Endothelial cell of umbilical vein (primary cell): ENCODE data around the gene CTIF. TPM values are rescaled to one million over a fixed set of nuclear protein-coding genes. Genes with fewer than 3 reads are reported as not detected.

ENCODE experiments used
- BruUV-seq: library from RNA; stranded (reverse); fragments of 400-500 nt; replicated peaks from 2 replicates; lab custom pipeline; 2021; lab: Mats Ljungman, UMichigan
- CTCF ChIA-PET: fragments of 300-600, 350-600 bp; sonication (Branson Sonifier 250); formaldehyde crosslinking; loops from one replicate; lab custom pipeline; 2021; ENCODE audit warnings: antibody characterized with exemption, inconsistent platforms; lab: Charles Lee
- POLR2A ChIA-PET: fragments of 300-600, 350-600 bp; sonication (Branson Sonifier 250); formaldehyde crosslinking; loops from one replicate; lab custom pipeline; 2021; ENCODE audit warnings: antibody characterized with exemption, inconsistent platforms; lab: Charles Lee
- DNase-seq: peaks from one replicate; pipeline ENCODE4 v3.0.0-alpha.2; 2011; ENCODE audit warnings: low read depth, low spot score
- FAIRE-seq: peaks from 2 replicates; lab custom pipeline; 2011; peaks lifted over from hg19 to GRCh38; lab: Jason Lieb, UNC
- H2AFZ ChIP-seq: 2 replicates; pipeline ENCODE4 v1.6.0; 2012; ENCODE audit warnings: low read depth, low read length, control low read depth, inconsistent platforms
- H3K27ac ChIP-seq: 2 replicates; pipeline ENCODE4 v1.5.1; 2011; ENCODE audit warnings: low read depth, mild to moderate bottlenecking, control low read depth, low read length, moderate library complexity; ENCODE audit not compliant: insufficient read depth
- H3K27me3 ChIP-seq, 2 experiments: 2 replicates each; pipeline versions ENCODE4 v1.6.0 to v1.6.1; 2011; ENCODE audit warnings: low read length in 2 of 2, mixed read lengths in 1 of 2; ENCODE audit not compliant: control insufficient read depth in 2 of 2, insufficient read depth in 2 of 2
- H3K36me3 ChIP-seq, 2 experiments: 2 replicates in 1 of 2; 3 replicates in 1 of 2; pipeline ENCODE4 v1.5.1; 2011; ENCODE audit warnings: low read length in 2 of 2, mild to moderate bottlenecking in 1 of 2, moderate library complexity in 1 of 2; ENCODE audit not compliant: control insufficient read depth in 2 of 2, insufficient read depth in 2 of 2; ENCODE audit errors: extremely low read depth in 1 of 2
- H3K4me1 ChIP-seq: 3 replicates; pipeline ENCODE4 v1.5.1; 2011; ENCODE audit warnings: mild to moderate bottlenecking, low read length; ENCODE audit not compliant: control insufficient read depth, insufficient read depth; ENCODE audit errors: extremely low read depth
- H3K4me2 ChIP-seq: 2 replicates; pipeline ENCODE4 v1.6.1; 2011; ENCODE audit warnings: low read length, control low read depth, mixed read lengths; ENCODE audit not compliant: insufficient read depth
- H3K4me3 ChIP-seq, 3 experiments: fragments of 200-600 bp in 1 of 3; sonication (generic), shearing (Covaris generic) in 1 of 3; replicated peaks in 1 of 3; 2 replicates each; pipeline ENCODE4 v1.5.1; 2011 to 2016; ENCODE audit warnings: control low read depth in 3 of 3, low read length in 3 of 3, mild to moderate bottlenecking in 2 of 3, inconsistent platforms in 1 of 3, low read depth in 1 of 3, moderate library complexity in 1 of 3; ENCODE audit not compliant: insufficient read depth in 1 of 3
- H3K79me2 ChIP-seq: 2 replicates; pipeline ENCODE4 v1.6.0; 2012; ENCODE audit warnings: low read length, inconsistent platforms; ENCODE audit not compliant: control insufficient read depth, insufficient read depth
- H3K9ac ChIP-seq: replicated peaks from 2 replicates; pipeline ENCODE3; 2011; ENCODE audit warnings: low read length, control low read depth; ENCODE audit not compliant: insufficient read depth; ENCODE audit errors: extremely low read depth
- H3K9me1 ChIP-seq: replicated peaks from 3 replicates; pipeline ENCODE4 v1.6.0; 2011; ENCODE audit warnings: mild to moderate bottlenecking, low read length; ENCODE audit not compliant: control insufficient read depth, insufficient read depth; ENCODE audit errors: extremely low read depth
- H3K9me3 ChIP-seq: replicated peaks from 2 replicates; pipeline ENCODE4 v1.5.1; 2012; ENCODE audit warnings: low read length, inconsistent platforms; ENCODE audit not compliant: control insufficient read depth, insufficient read depth
- H4K20me1 ChIP-seq: replicated peaks from 2 replicates; pipeline ENCODE3; 2011; ENCODE audit warnings: mild to moderate bottlenecking, low read length; ENCODE audit not compliant: control insufficient read depth, insufficient read depth; ENCODE audit errors: extremely low read depth
- EZH2 ChIP-seq: IDR thresholded peaks from 2 replicates; pipeline ENCODE4 v1.6.1; 2012; ENCODE audit warnings: borderline replicate concordance, low read depth, mild to moderate bottlenecking, moderate library complexity, low read length, inconsistent platforms; ENCODE audit not compliant: severe bottlenecking
- FOS ChIP-seq: IDR thresholded peaks from 2 replicates; pipeline ENCODE4 v1.6.1; 2011; ENCODE audit warnings: mild to moderate bottlenecking, low read length, moderate library complexity, borderline replicate concordance; ENCODE audit not compliant: insufficient read depth
- GATA2 ChIP-seq: IDR thresholded peaks from 2 replicates; pipeline ENCODE4 v1.7.0; 2011; ENCODE audit warnings: low read depth, mild to moderate bottlenecking, moderate library complexity, mixed read lengths, low read length; ENCODE audit not compliant: insufficient read length, insufficient read depth
- JUN ChIP-seq: IDR thresholded peaks from 2 replicates; pipeline ENCODE4 v1.6.1; 2011; ENCODE audit warnings: borderline replicate concordance, low read depth; ENCODE audit not compliant: insufficient read length, insufficient read depth
- MAX ChIP-seq: IDR thresholded peaks from 2 replicates; pipeline ENCODE4 v1.6.1; 2011; ENCODE audit not compliant: insufficient read depth, insufficient read length
- MYC ChIP-seq: IDR thresholded peaks from one replicate; pipeline ENCODE4 v1.6.1; 2011; ENCODE audit warnings: mild to moderate bottlenecking, low read depth, low read length
- POLR2A ChIP-seq: IDR thresholded peaks from 2 replicates; pipeline ENCODE4 v1.6.1; 2012; ENCODE audit warnings: low read depth, mild to moderate bottlenecking, control low read depth, low read length
- POLR2AphosphoS5 ChIP-seq: IDR thresholded peaks from 2 replicates; pipeline ENCODE4 v1.6.1; 2012; ENCODE audit warnings: low read depth, mild to moderate bottlenecking, control low read depth, low read length, moderate library complexity; ENCODE audit not compliant: insufficient read depth
- dilution Hi-C: fragments of 300-500 bp; cut with MboI; formaldehyde crosslinking; loops from one replicate; pipeline ENCODE4 v1.15.0; 2019; ENCODE audit warnings: low sequenced_read_pairs; ENCODE audit not compliant: extremely low pct_ligation_motif_present
- intact Hi-C: fragments of 100-400 bp; cut with micrococcal nuclease; formaldehyde crosslinking; loops from one replicate; pipeline ENCODE4 v1.10.0; 2022
- polyA plus RNA-seq, 4 experiments: library from polyadenylated mRNA; depleted of rRNA in 3 of 4; stranded (reverse) in 3 of 4; unstranded in 1 of 4; fragments of >200 nt; gene quantifications; 2 replicates each; pipeline versions ENCODE4 v1.2.1 to v1.2.3, GENCODE V29; 2011 to 2012; ENCODE audit warnings: missing spikeins in 1 of 4
- total RNA-seq: library from RNA; stranded (reverse); gene quantifications from 2 replicates; pipeline ENCODE4 v1.2.3, GENCODE V29; 2021
- TF ChIP-seq, protein P1 (sequence below), 2 donors: IDR thresholded peaks; 1 replicate in 1 of 2; 2 replicates in 1 of 2; pipeline ENCODE4 v1.5.1; 2011; ENCODE audit warnings: low read length in 2 of 2, mild to moderate bottlenecking in 2 of 2, moderate library complexity in 2 of 2, control low read depth in 1 of 2, inconsistent platforms in 1 of 2, low read depth in 1 of 2; ENCODE audit not compliant: insufficient read depth in 1 of 2; ENCODE audit errors: extremely low read depth in 1 of 2

The CTIF gene
- total and polyA plus RNA-seq, 2 donors (not counting 3 experiments of a cell fraction or from before 2014, with no cell fraction given): 20.9 to 57.7 TPM

GRCh38 chr18:48817021-48817461 lies 278.2 kb downstream of the CTIF start:
- no peaks in the 10 kb centered on the region for H4K20me1 ChIP-seq
- H3K27ac ChIP-seq: no peak overlapping the region
- DNase-seq (no peak), FAIRE-seq (no peak)
- H2AFZ ChIP-seq: no peak overlapping the region
- no peaks in the 10 kb centered on the region for H3K79me2 ChIP-seq
- H3K4me2 ChIP-seq: no peak overlapping the region
- ChIA-PET CTCF (no interaction called here), POLR2A (no interaction called here)
- no peaks in the 10 kb centered on the region for H3K9me1 ChIP-seq
- H3K27me3 ChIP-seq: no peaks in the 10 kb centered on the region
- no peaks in the 10 kb centered on the region for H3K4me1 ChIP-seq
- H3K36me3 ChIP-seq: peaks cover 0 to 3% of the 10 kb centered on the region in 2 experiments
- no peaks in the 10 kb centered on the region for H3K9me3 ChIP-seq
- TF ChIP-seq, protein P1, sequence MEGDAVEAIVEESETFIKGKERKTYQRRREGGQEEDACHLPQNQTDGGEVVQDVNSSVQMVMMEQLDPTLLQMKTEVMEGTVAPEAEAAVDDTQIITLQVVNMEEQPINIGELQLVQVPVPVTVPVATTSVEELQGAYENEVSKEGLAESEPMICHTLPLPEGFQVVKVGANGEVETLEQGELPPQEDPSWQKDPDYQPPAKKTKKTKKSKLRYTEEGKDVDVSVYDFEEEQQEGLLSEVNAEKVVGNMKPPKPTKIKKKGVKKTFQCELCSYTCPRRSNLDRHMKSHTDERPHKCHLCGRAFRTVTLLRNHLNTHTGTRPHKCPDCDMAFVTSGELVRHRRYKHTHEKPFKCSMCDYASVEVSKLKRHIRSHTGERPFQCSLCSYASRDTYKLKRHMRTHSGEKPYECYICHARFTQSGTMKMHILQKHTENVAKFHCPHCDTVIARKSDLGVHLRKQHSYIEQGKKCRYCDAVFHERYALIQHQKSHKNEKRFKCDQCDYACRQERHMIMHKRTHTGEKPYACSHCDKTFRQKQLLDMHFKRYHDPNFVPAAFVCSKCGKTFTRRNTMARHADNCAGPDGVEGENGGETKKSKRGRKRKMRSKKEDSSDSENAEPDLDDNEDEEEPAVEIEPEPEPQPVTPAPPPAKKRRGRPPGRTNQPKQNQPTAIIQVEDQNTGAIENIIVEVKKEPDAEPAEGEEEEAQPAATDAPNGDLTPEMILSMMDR (IDR thresholded peaks at IDR 0.05; ENCODE audit: extremely low read depth in 1 of 2, insufficient read depth in 1 of 2, low read depth in 1 of 2, low read length in 2 of 2): no peak
- TF ChIP-seq MYC (no peak), POLR2A (no peak), POLR2AphosphoS5 (no peak), GATA2 (no peak), EZH2 (no peak), JUN (no peak), MAX (no peak), FOS (no peak)
- no peak overlapping the region for H3K9ac ChIP-seq
- intact Hi-C loops: no loop called here
- H3K4me3 ChIP-seq: no peak overlapping the region
- dilution Hi-C loops: no loop called here
- no TSS peak for BruUV-seq
